HCT116 (cell line): ENCODE measurements around the gene LSAMP. TPM values are rescaled to one million over a fixed set of nuclear protein-coding genes. Genes with fewer than 3 reads are reported as not detected.

Experiments
- ATAC-seq: fragments of 200-7000 bp; cut with Tn5 transposase; 2 replicates; pipeline ENCODE4 v1.9.1; 2020; ENCODE audit warnings: mild to moderate bottlenecking, moderate library complexity
- BruUV-seq: library from RNA; stranded (reverse); fragments of 400-500 nt; replicated peaks from 2 replicates; lab custom pipeline; 2021; lab: Mats Ljungman, UMichigan
- CTCF ChIA-PET: fragments of 300-600 bp; sonication (Branson Sonifier 250); formaldehyde crosslinking; loops from one replicate; lab custom pipeline; 2021; ENCODE audit warnings: antibody characterized with exemption; lab: Charles Lee
- POLR2A ChIA-PET: fragments of 300-600, 350-600 bp; sonication (Branson Sonifier 250); formaldehyde crosslinking; loops from one replicate; lab custom pipeline; 2021; ENCODE audit warnings: antibody characterized with exemption; lab: Charles Lee
- RAD21 ChIA-PET, 2 experiments: fragments of 300-600 bp; sonication (Branson Sonifier 250); formaldehyde crosslinking; loops; one replicate each; lab custom pipeline; 2023; ENCODE audit warnings: low total read pairs in 2 of 2; ENCODE audit not compliant: uncharacterized antibody in 2 of 2, unreplicated experiment in 2 of 2, low non-redundant PET in 1 of 2; lab: Charles Lee
- DNase-seq: peaks from one replicate; pipeline ENCODE4 v3.0.0-alpha.2; 2010; ENCODE audit warnings: low read depth, low spot score
- H2AFZ ChIP-seq: fragments of 200-600 bp; shearing (Covaris generic), sonication (generic); 2 replicates; pipeline ENCODE4 v1.6.1; 2017; ENCODE audit warnings: low read depth, mixed run types, mixed read lengths, antibody characterized with exemption, low read length; ENCODE audit not compliant: poor library complexity, severe bottlenecking
- H3K27ac ChIP-seq: 2 replicates; pipeline ENCODE4 v1.5.1; 2012; ENCODE audit warnings: low read depth, low read length
- H3K27me3 ChIP-seq: fragments of 200-600 bp; sonication (generic); 2 replicates; pipeline ENCODE4 v1.6.1; 2016; ENCODE audit warnings: mixed run types, low read length, mixed read lengths; ENCODE audit not compliant: insufficient read depth
- H3K36me3 ChIP-seq, 2 experiments: fragments of 200-500 bp in 1 of 2; fragments of 200-600 bp in 1 of 2; sonication (Bioruptor generic) in 1 of 2; sonication (generic) in 1 of 2; 2 replicates each; pipeline versions ENCODE4 v1.5.1 to v1.6.1; 2014 to 2016; ENCODE audit warnings: low read length in 2 of 2, inconsistent platforms in 1 of 2, mixed read lengths in 1 of 2, mixed run types in 1 of 2; ENCODE audit not compliant: insufficient read depth in 2 of 2, control insufficient read depth in 1 of 2
- H3K4me1 ChIP-seq, 2 experiments: fragments of 200-600 bp in 1 of 2; sonication (generic) in 1 of 2; 2 replicates each; pipeline versions ENCODE4 v1.5.1 to v1.6.1; 2012 to 2017; ENCODE audit warnings: low read length in 2 of 2, inconsistent platforms in 1 of 2, mild to moderate bottlenecking in 1 of 2, mixed read lengths in 1 of 2, mixed run types in 1 of 2, moderate library complexity in 1 of 2; ENCODE audit not compliant: insufficient read depth in 2 of 2, control insufficient read depth in 1 of 2
- H3K4me2 ChIP-seq: fragments of 200-600 bp; sonication (generic); 2 replicates; pipeline ENCODE4 v1.6.1; 2017; ENCODE audit warnings: mixed run types, low read length, mixed read lengths
- H3K4me3 ChIP-seq, 2 experiments: fragments of 200-600 bp in 1 of 2; sonication (generic) in 1 of 2; replicated peaks in 1 of 2; 2 replicates each; pipeline ENCODE4 v1.5.1; 2011 to 2016; ENCODE audit warnings: low read length in 2 of 2, control low read depth in 1 of 2, low read depth in 1 of 2, mild to moderate bottlenecking in 1 of 2, mixed read lengths in 1 of 2, mixed run types in 1 of 2
- H3K79me2 ChIP-seq: fragments of 200-600 bp; sonication (generic); 2 replicates; pipeline ENCODE4 v1.6.1; 2017; ENCODE audit warnings: mild to moderate bottlenecking, mixed run types, low read length, moderate library complexity, mixed read lengths; ENCODE audit not compliant: insufficient read depth
- H3K9ac ChIP-seq: fragments of 200-600 bp; sonication (generic); 2 replicates; pipeline ENCODE4 v1.6.1; 2016; ENCODE audit warnings: low read length, mixed read lengths
- H3K9me2 ChIP-seq: fragments of 200-600 bp; sonication (generic), shearing (Covaris generic); 2 replicates; pipeline ENCODE4 v1.6.1; 2017; ENCODE audit warnings: mixed run types, mild to moderate bottlenecking, moderate library complexity; ENCODE audit not compliant: insufficient read depth
- H3K9me3 ChIP-seq, 2 experiments: fragments of 200-500 bp in 1 of 2; fragments of 200-600 bp in 1 of 2; sonication (Bioruptor generic) in 1 of 2; sonication (generic) in 1 of 2; 2 replicates each; pipeline ENCODE4 v1.6.1; 2014 to 2017; ENCODE audit warnings: low read length in 2 of 2, mixed read lengths in 2 of 2, inconsistent platforms in 1 of 2, low read depth in 1 of 2, mild to moderate bottlenecking in 1 of 2, mixed run types in 1 of 2, moderate library complexity in 1 of 2; ENCODE audit not compliant: control insufficient read depth in 1 of 2, insufficient read depth in 1 of 2
- H4K20me1 ChIP-seq: fragments of 200-600 bp; sonication (generic), shearing (Covaris generic); 2 replicates; pipeline ENCODE4 v1.6.1; 2017; ENCODE audit warnings: mixed run types, mild to moderate bottlenecking, moderate library complexity; ENCODE audit not compliant: insufficient read depth
- CEBPB ChIP-seq: IDR thresholded peaks from 2 replicates; pipeline ENCODE4 v1.6.1; 2012; ENCODE audit warnings: low read depth
- EGR1 ChIP-seq: IDR thresholded peaks from 2 replicates; pipeline ENCODE4 v1.6.1; 2012; ENCODE audit warnings: low read depth
- ELF1 ChIP-seq: IDR thresholded peaks from 2 replicates; pipeline ENCODE4 v1.6.1; 2012; ENCODE audit warnings: low read depth, borderline replicate concordance
- EZH2phosphoT487 ChIP-seq: fragments of 200-600 bp; IDR thresholded peaks from 2 replicates; pipeline ENCODE4 v1.6.1; 2018; ENCODE audit warnings: antibody characterized with exemption, borderline replicate concordance
- FOSL1 ChIP-seq: IDR thresholded peaks from 2 replicates; pipeline ENCODE4 v1.6.1; 2012; ENCODE audit warnings: low read depth
- JUND ChIP-seq: IDR thresholded peaks from 2 replicates; pipeline ENCODE4 v1.6.1; 2012
- POLR2A ChIP-seq: IDR thresholded peaks from 2 replicates; pipeline ENCODE4 v1.7.0; 2011; ENCODE audit warnings: borderline replicate concordance; ENCODE audit not compliant: insufficient read depth, insufficient read length; ENCODE audit errors: extremely low read depth
- RAD21 ChIP-seq: IDR thresholded peaks from 2 replicates; pipeline ENCODE4 v1.6.1; 2012; ENCODE audit warnings: low read depth, mild to moderate bottlenecking
- SP1 ChIP-seq: IDR thresholded peaks from 2 replicates; pipeline ENCODE4 v1.6.1; 2012; ENCODE audit warnings: low read depth
- YY1 ChIP-seq: IDR thresholded peaks from 2 replicates; pipeline ENCODE4 v1.6.1; 2011; ENCODE audit warnings: low read length, low read depth, moderate library complexity, mild to moderate bottlenecking; ENCODE audit not compliant: insufficient replicate concordance; ENCODE audit errors: extremely low read depth
- intact Hi-C: fragments of 100-400 bp; cut with micrococcal nuclease; formaldehyde crosslinking; loops from 2 replicates; pipeline ENCODE4 v1.10.0; 2022
- total RNA-seq: library from RNA; stranded (reverse); gene quantifications from one replicate; pipeline ENCODE4 v1.2.1, GENCODE V29; 2021; ENCODE audit not compliant: unreplicated experiment
- TF ChIP-seq, protein P1 (sequence below), 3 experiments: fragments of 200-600 bp in 1 of 3; sonication (generic) in 1 of 3; IDR thresholded peaks in 2 of 3; conservative IDR thresholded peaks in 1 of 3; 2 replicates each; pipeline ENCODE4 v1.5.1; 2012 to 2017; ENCODE audit warnings: low read depth in 2 of 3, low read length in 2 of 3, antibody characterized with exemption in 1 of 3, borderline replicate concordance in 1 of 3, control low read depth in 1 of 3, mild to moderate bottlenecking in 1 of 3, mixed read lengths in 1 of 3, mixed run types in 1 of 3, moderate library complexity in 1 of 3; ENCODE audit not compliant: insufficient read depth in 1 of 3
- TF ChIP-seq, protein P2 (sequence below): IDR thresholded peaks from 2 replicates; pipeline ENCODE4 v1.6.1; 2012

Gene LSAMP
- total RNA-seq, 1 experiment from 2014 or later = 0.25 TPM

DNA sequence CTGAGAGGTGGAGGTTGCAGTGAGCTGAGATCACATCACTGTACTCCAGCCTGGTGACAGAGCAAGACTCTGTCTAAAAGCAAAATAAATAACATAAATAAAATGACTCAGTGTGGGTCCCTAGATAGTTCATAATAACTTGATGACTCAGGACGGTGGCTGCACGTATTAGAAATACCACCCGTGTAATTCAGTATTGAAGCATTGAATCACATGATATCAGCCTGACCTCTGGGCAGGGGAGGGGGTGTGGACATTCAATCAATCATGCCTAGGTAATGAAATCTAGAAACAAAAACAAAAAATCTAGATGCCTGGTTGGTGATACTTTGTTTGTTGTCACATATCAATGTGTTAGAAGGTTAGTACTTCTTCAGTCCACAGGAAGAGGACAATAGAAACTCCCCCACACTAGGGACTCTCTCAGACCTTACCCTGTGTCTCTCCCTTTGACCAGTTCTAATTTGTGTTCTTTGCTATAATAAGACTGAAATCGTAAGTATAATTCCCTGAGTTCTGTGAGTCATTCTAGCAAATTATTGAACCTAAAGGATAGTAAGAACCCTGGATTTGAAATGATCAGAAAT lies 644.7 kb downstream of the LSAMP start:
- H3K4me3 ChIP-seq = peak overlapping the region in 1 of 2 experiments; percentile 20; a peak in 1 of 4 replicates
- peak overlapping the region; percentile 94 for H2AFZ ChIP-seq
- no peaks in the 10 kb centered on the region for H4K20me1 ChIP-seq
- TF ChIP-seq, protein P1, sequence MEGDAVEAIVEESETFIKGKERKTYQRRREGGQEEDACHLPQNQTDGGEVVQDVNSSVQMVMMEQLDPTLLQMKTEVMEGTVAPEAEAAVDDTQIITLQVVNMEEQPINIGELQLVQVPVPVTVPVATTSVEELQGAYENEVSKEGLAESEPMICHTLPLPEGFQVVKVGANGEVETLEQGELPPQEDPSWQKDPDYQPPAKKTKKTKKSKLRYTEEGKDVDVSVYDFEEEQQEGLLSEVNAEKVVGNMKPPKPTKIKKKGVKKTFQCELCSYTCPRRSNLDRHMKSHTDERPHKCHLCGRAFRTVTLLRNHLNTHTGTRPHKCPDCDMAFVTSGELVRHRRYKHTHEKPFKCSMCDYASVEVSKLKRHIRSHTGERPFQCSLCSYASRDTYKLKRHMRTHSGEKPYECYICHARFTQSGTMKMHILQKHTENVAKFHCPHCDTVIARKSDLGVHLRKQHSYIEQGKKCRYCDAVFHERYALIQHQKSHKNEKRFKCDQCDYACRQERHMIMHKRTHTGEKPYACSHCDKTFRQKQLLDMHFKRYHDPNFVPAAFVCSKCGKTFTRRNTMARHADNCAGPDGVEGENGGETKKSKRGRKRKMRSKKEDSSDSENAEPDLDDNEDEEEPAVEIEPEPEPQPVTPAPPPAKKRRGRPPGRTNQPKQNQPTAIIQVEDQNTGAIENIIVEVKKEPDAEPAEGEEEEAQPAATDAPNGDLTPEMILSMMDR (IDR thresholded peaks at IDR 0.05 in 2 of 3, conservative IDR thresholded peaks at IDR 0.05 in 1 of 3; ENCODE audit: borderline replicate concordance in 1 of 3, insufficient read depth in 1 of 3, low read depth in 2 of 3, low read length in 2 of 3) = no peak
- no peak for TF ChIP-seq RAD21
- TF ChIP-seq EGR1 = no peak
- no peak for TF ChIP-seq YY1
- no peak; the same call in 1 of the 2 replicates for TF ChIP-seq SP1
- peak; percentile 52; the same call in 1 of the 2 replicates for TF ChIP-seq FOSL1
- TF ChIP-seq JUND = peak; percentile 48
- no peak for TF ChIP-seq POLR2A
- no peak for TF ChIP-seq EZH2phosphoT487
- TF ChIP-seq CEBPB = no peak
- TF ChIP-seq, protein P2, sequence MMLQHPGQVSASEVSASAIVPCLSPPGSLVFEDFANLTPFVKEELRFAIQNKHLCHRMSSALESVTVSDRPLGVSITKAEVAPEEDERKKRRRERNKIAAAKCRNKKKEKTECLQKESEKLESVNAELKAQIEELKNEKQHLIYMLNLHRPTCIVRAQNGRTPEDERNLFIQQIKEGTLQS = no peak
- no peak for TF ChIP-seq ELF1
- intact Hi-C loops = no loop called here
- no peak overlapping the region for H3K9ac ChIP-seq
- DNase-seq (no peak), ATAC-seq (peak; percentile 84)
- RAD21 ChIA-PET = no interaction called here
- H3K27ac ChIP-seq = peak overlapping the region; percentile 46; the same call in 1 of the 2 replicates
- no peaks in the 10 kb centered on the region for H3K27me3 ChIP-seq
- CTCF ChIA-PET = no interaction called here
- BruUV-seq = no TSS peak
- no peaks in the 10 kb centered on the region for H3K9me3 ChIP-seq
- H3K79me2 ChIP-seq = no peaks in the 10 kb centered on the region
- H3K9me2 ChIP-seq = no peaks in the 10 kb centered on the region
- H3K4me1 ChIP-seq = peaks cover 7 to 23% of the 10 kb centered on the region in 2 experiments; a peak in 3 of 4 replicates
- no peaks in the 10 kb centered on the region for H3K36me3 ChIP-seq
- H3K4me2 ChIP-seq = peak overlapping the region; percentile 46
- POLR2A ChIA-PET = no interaction called here
